Choroid plexus epithelial cell (primary cell): ENCODE data around the gene PPARG.

ENCODE experiments used
- DNase-seq: peaks from one replicate; pipeline ENCODE4 v3.0.0-alpha.2; 2010; ENCODE audit warnings: low read depth
- H3K4me3 ChIP-seq: 2 replicates; pipeline ENCODE4 v1.5.1; 2011; ENCODE audit warnings: low read depth, mild to moderate bottlenecking, control low read depth, low read length, moderate library complexity
- TF ChIP-seq, protein P1 (sequence below): conservative IDR thresholded peaks from 2 replicates; pipeline ENCODE4 v1.5.1; 2011; ENCODE audit warnings: low read depth, mild to moderate bottlenecking, control low read depth, inconsistent platforms, low read length, moderate library complexity

Gene PPARG

DNA sequence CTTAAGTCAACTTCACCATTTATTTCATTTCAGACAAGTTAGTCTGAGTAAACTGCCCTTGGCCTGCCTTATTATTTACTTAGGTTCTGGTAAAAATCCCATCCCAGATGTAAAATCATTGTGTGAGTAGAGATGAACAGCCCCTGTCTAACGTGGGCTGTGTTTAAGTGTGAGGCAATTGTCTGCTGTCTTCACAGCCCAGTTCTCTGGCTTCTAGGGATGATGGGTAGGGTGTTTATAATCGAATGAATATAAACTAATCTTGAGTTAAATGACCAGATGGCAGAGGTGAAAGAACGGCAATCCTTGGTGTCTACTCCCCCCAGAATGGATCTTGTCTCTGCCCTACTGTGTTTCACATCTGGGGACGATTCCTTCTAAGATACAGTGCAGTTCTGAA is 20.8 kb downstream of the PPARG start:
- DNase-seq = no peak
- TF ChIP-seq, protein P1, sequence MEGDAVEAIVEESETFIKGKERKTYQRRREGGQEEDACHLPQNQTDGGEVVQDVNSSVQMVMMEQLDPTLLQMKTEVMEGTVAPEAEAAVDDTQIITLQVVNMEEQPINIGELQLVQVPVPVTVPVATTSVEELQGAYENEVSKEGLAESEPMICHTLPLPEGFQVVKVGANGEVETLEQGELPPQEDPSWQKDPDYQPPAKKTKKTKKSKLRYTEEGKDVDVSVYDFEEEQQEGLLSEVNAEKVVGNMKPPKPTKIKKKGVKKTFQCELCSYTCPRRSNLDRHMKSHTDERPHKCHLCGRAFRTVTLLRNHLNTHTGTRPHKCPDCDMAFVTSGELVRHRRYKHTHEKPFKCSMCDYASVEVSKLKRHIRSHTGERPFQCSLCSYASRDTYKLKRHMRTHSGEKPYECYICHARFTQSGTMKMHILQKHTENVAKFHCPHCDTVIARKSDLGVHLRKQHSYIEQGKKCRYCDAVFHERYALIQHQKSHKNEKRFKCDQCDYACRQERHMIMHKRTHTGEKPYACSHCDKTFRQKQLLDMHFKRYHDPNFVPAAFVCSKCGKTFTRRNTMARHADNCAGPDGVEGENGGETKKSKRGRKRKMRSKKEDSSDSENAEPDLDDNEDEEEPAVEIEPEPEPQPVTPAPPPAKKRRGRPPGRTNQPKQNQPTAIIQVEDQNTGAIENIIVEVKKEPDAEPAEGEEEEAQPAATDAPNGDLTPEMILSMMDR = no peak
- H3K4me3 ChIP-seq = no peak overlapping the region

DNA sequence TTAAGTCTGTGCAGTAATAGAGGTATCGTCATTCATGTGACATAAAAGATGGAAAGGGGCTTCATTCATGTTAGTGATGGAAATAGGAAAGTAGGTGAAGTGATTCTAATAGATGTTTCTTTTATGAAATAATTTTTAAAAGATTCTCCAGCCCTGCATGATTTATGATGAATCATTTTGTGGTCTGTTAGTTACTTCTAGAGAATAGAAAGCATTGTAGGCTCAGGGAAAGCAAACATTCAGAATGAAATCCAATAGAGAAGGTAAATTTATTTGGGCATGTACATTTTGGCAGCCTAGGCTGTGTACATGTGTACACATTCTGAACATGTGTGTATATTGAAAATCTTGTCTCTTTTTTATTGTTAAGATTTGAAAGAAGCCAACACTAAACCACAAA is 23.1 kb downstream of the PPARG start:
- TF ChIP-seq, protein P1 = no peak
- H3K4me3 ChIP-seq = no peak overlapping the region
- DNase-seq = no peak

DNA sequence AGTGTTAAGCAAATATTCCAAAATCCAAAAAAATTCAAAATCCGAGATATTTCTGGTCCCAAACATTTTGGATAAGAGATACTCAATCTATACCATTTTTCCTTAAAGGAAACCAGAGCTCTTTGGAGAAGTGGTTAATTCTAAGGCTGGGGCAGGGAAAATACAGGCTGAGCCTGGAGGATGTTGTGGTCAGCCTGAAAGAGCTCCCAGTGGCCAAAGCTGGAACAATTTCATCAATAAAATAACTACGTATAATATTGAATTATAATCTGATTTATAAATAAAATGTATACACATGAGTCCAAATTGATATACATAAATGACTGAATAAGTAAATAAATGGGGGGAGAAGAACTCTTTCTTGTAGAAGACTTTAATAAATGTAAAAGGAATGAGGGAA is 24.6 kb downstream of the PPARG start:
- TF ChIP-seq, protein P1 = peak; percentile 27

DNA sequence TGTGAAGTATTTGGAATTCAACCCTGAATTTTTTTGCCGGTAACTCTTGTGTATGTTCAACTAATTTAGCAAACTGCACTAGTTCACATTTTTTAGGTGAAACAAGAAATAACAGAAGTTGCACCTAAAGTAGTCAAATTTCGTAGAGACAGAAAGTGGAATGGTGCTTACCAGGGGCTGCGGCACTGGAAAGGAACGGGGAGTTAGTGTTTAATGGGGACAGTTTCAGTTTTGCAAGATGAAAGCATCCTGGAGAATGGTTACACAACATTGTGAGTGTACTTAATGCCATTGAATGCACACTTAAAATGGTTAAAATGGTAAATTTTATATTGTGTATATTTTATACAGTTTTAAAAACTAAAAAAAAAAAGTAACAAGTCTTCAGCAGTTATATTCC is 27.4 kb downstream of the PPARG start:
- no peak for DNase-seq
- TF ChIP-seq, protein P1 = no peak
- no peak overlapping the region for H3K4me3 ChIP-seq

More for the DNA sequence above, 24.6 kb downstream of the PPARG start:
- H3K4me3 ChIP-seq = no peak overlapping the region
- no peak for DNase-seq

DNA sequence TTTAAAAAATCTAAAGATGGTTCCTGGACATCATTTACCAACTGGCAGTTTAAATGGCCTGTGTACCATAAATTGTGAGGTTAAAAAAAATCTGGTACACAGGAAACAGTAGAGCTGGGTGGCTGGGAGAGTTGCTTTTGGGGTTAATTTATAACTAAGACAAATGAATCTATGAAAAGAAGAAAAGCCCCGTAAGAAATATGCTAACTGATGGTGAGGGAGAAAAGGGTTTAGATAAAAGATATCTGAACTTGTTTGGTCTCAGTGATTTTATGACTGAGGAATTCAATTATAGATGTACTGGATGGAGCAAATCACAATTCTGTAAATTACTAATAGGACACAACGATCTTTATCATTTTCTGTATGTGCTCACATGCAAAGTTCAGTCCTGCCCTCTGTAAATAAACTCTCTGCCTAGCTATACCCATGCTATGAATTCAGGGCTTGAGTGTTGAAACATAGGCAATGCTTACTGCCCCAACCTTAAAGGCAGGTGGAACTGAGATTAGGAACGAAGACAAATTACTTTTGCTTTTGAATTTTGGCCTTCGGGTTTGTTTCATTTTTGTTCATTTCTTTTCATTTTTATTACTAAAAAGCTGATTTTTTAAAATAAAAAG is 28.0 kb downstream of the PPARG start:
- H3K4me3 ChIP-seq = no peak overlapping the region
- no peak for DNase-seq

DNA sequence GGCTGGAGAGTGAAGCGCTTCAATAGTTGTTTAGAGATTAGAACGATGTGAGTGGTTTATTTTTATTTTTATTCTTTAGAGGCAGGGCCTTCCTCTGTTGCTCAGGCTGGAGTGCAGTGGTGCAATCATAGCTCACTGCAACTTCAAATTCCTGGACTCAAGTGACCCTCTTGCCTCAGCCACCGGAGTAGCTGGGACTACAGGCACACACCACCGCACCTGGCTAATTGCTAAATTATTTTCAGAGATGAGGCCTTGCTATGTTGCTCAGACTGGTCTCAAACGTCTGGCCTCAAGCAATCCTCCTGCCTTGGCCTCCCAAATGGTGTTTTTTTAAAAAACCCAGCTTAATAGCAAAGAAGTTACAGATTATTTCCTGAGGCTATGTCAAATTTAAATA is 29.0 kb downstream of the PPARG start:
- H3K4me3 ChIP-seq = no peak overlapping the region
- TF ChIP-seq, protein P1 = no peak
- DNase-seq = peak; percentile 25

More for the DNA sequence above, 28.0 kb downstream of the PPARG start:
- TF ChIP-seq, protein P1 = no peak
